ENCODE results near the gene RNF167.

DNA sequence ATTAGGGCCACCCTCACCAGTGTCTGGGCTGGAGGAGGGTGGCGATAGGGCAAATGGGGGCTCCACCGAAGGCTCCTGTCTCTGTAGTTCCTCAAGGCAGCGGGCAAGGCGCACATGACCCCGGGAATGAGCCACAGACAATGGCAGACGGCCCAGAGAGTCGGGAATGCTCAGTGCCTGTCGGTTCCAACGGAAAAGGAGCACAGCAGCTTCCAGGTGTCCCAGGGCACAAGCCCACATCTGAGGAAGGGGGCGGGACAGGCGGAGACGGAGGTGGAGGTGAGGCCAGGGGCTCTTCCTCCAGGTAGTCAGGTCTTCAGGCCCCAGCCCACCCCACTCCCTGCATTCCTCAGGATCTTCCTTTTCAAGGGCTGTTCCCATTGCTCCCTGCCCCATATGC lies 32.7 kb downstream of the RNF167 start:
- TF ChIP-seq, protein P1, sequence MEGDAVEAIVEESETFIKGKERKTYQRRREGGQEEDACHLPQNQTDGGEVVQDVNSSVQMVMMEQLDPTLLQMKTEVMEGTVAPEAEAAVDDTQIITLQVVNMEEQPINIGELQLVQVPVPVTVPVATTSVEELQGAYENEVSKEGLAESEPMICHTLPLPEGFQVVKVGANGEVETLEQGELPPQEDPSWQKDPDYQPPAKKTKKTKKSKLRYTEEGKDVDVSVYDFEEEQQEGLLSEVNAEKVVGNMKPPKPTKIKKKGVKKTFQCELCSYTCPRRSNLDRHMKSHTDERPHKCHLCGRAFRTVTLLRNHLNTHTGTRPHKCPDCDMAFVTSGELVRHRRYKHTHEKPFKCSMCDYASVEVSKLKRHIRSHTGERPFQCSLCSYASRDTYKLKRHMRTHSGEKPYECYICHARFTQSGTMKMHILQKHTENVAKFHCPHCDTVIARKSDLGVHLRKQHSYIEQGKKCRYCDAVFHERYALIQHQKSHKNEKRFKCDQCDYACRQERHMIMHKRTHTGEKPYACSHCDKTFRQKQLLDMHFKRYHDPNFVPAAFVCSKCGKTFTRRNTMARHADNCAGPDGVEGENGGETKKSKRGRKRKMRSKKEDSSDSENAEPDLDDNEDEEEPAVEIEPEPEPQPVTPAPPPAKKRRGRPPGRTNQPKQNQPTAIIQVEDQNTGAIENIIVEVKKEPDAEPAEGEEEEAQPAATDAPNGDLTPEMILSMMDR (conservative IDR thresholded peaks at IDR 0.05; ENCODE audit: low read length) = no peak
- TF ChIP-seq EZH2phosphoT487 (IDR thresholded peaks at IDR 0.05; ENCODE audit: borderline replicate concordance) = no peak

All from Loucy (cell line).